HG03575 (cell line): Measurements from ENCODE around the gene DAGLA.

Experiments
- ATAC-seq: cut with Tn5 transposase; IDR thresholded peaks from one replicate; pipeline ENCODE4 v1.9.1; 2021; ENCODE audit not compliant: unreplicated experiment, insufficient number of reproducible peaks, low FRiP score; ENCODE audit errors: extremely low read depth

DAGLA gene

GRCh38 chr11:61701242-61701886 is 21.2 kb downstream of the DAGLA start:
- ATAC-seq, result no peak

GRCh38 chr11:61702701-61703312 is 22.6 kb downstream of the DAGLA start:
- ATAC-seq, result no peak

GRCh38 chr11:61704838-61705237 is 24.6 kb downstream of the DAGLA start:
- no peak for ATAC-seq

GRCh38 chr11:61706452-61707400 is 26.5 kb downstream of the DAGLA start:
- ATAC-seq, result no peak

- no peak for ATAC-seq
These were observed 27.4 kb downstream of the DAGLA start for GRCh38 chr11:61707574-61707973.

GRCh38 chr11:61709110-61709509 is 28.9 kb downstream of the DAGLA start:
- no peak for ATAC-seq

GRCh38 chr11:61709572-61709971 is 29.4 kb downstream of the DAGLA start:
- ATAC-seq, result no peak

GRCh38 chr11:61710019-61710418 is 29.8 kb downstream of the DAGLA start:
- no peak for ATAC-seq

GRCh38 chr11:61711037-61711436 is 30.8 kb downstream of the DAGLA start:
- no peak for ATAC-seq

- no peak for ATAC-seq
These were observed 31.3 kb downstream of the DAGLA start for GRCh38 chr11:61711498-61711897.

GRCh38 chr11:61712314-61712713 is 32.1 kb downstream of the DAGLA start:
- no peak for ATAC-seq

GRCh38 chr11:61712846-61713245 is 32.7 kb downstream of the DAGLA start:
- ATAC-seq, result no peak

- no peak for ATAC-seq
These were observed 33.3 kb downstream of the DAGLA start for GRCh38 chr11:61713464-61713863.

GRCh38 chr11:61713906-61714305 is 33.7 kb downstream of the DAGLA start:
- ATAC-seq, result no peak

GRCh38 chr11:61714316-61714715 is 34.1 kb downstream of the DAGLA start:
- ATAC-seq, result no peak

- ATAC-seq, result no peak
These were observed 34.7 kb downstream of the DAGLA start for GRCh38 chr11:61714916-61715315.

GRCh38 chr11:61715867-61716266 is 35.7 kb downstream of the DAGLA start:
- no peak for ATAC-seq

GRCh38 chr11:61716478-61717285 is 36.5 kb downstream of the DAGLA start:
- ATAC-seq, result no peak
